Skin of body (tissue), 2 donors: ENCODE results near the gene CDH12. TPM values are rescaled to one million over a fixed set of nuclear protein-coding genes. Genes with fewer than 3 reads are reported as not detected.
"Not testable (repeated sequence)": the region's sequence is repeated elsewhere in the genome, so short reads cannot be mapped to it uniquely, and the experiment has no call there.

Experiments used
- DNase-seq: peaks from one replicate; lab custom pipeline; 2025; lab: John Stamatoyannopoulos, UW
- total RNA-seq: library from RNA; depleted of rRNA; stranded (reverse); fragments of >200 nt; gene quantifications from one replicate; pipeline ENCODE4 v1.2.3, GENCODE V29; 2014

Gene CDH12
- total RNA-seq, 1 donor from 2014 or later, result 4.8 TPM

DNA sequence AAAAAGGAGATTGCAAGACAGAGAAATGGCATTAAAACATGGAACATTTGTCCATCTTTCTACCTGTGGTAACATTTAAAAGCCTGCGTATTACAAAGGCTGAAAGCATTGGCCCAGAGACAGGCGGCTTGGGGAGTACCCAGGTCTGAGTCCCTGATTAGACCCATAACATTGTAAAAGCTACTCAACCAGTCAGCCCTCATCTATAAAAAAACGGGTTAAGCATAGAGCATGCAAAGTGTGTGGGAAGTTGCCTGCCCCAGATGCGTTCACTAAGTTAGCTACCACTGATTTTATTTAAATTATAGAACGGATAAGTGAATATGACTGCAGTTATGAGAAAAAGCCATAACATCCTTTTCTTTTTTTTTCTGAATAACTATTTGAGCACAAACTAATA lies 276.1 kb downstream of the CDH12 start:
- DNase-seq, result no peak

DNA sequence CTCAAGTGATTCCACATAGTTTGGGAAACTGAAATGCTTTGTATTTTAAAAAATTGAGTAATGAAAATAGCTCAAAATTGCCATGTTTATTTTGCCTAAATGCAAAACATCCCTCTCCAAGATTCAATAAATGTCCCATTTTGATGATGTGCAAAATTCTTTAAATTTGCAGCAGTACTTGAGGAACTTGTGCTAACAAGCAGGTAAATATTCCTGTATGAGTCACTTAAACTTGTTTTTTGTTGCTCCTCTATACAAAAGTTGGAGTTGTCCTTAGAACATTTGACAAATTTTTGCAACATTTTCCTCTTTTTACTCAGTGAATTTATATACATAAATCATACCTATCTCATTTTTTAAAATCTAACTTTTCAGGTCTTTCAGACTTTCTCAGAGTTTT lies 280.2 kb downstream of the CDH12 start:
- DNase-seq, result no peak

DNA sequence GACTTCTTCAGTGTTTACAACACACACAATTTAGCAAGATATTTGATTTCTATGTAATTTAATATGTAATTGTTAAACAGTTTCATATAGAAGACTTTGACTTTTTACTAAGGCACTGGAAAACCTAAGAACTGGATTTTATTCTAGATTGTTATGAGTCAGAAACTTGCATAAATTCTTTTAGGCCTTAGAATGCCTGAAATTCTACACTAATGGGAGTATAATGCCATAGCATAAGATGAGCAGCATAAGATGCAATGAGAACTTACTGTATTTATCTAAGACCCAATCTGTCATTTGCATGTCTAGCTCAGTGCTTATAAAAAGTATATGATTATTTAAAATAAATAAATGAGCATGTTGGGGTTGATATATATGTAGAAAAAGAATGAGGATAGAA lies 285.2 kb downstream of the CDH12 start:
- DNase-seq, result no peak

DNA sequence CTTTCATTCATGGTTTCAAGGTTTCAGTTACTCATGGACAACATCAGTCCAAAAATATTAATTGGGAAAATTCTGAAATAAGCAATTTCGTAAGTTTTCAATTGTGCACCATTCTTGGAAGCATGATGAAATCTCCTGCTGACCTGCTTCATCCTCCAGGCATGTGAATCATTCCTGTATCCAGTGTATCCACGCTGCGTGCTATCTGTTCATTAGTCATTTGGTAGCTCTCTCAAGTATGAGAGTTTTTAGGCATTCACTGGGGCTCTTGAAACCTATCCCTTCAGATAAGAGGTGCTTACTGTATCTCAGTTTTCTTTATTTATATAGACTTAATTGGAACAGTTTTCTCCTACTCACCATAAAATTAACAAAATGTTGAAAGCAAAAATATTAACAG lies 293.0 kb downstream of the CDH12 start:
- no peak for DNase-seq

DNA sequence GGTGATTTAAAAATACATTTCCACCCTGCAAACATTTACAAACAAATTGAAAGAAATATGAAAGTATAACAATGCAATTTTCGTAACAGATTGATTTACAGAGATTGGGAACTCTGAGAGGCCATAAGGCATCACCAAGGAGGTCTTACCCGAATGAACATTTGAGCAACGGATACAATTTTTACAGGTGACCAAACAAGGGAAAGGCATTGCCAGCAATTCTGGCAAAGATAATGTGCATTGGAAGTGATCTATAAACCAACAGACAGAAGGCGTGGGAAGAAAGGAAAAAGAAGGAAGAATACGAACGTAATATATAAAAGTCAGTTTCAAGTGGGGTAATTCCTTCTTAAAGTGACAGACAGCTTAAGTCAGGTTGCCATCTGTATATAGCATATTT lies 295.9 kb downstream of the CDH12 start:
- no peak for DNase-seq

DNA sequence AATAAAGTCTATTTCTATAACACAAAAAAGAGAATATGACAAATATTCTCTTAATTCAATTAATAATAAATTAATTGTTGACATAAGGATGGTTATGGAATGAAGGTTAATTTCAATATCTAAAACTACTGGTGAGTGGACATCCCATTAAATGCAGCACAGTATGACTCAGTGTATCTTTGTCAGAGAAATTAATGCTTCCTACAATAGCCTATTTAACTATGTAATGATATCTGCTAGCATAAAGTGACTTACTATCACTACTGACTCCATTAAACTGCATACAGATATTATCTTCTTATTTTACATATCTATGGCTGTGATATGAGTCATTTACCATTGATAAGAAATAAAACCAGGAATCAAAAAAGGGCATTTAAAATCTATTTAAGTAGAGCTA lies 298.7 kb downstream of the CDH12 start:
- DNase-seq, result no peak

DNA sequence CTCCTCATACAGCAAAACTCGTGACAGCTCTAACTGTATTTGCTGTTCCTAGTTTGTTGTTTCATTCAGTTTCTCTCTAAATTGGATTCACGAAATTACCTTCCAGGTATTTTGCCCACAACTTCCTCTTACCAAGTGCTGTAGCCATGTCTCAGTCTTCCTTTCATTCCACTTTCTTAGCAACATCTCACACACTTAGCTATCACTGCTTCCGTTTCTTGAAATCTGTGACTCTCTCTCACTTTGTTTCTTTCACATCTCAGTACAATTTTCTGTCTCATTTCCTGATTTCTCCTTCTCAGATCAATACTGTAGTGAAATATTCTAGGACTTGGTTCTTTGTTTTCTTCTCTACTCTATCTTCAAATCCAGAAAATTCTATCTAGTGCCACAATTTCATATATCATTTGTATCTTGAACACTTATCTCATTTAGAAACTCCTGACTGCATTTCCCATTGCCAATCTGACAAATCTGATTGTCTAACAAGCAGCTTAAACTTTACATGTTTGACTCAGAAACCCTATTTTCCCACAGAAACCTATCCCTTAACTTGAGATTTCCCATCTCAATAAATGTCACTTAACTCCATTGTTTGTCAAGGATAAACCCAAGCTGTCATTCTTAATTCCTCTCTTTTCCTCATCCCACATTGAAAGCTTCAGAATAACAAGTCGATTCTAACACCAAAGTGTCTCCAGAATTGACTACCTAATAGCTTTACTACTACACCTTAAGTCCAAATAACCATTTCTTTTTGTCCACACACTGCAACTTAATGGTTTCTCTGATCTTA lies 303.1 kb downstream of the CDH12 start:
- DNase-seq, result no peak

DNA sequence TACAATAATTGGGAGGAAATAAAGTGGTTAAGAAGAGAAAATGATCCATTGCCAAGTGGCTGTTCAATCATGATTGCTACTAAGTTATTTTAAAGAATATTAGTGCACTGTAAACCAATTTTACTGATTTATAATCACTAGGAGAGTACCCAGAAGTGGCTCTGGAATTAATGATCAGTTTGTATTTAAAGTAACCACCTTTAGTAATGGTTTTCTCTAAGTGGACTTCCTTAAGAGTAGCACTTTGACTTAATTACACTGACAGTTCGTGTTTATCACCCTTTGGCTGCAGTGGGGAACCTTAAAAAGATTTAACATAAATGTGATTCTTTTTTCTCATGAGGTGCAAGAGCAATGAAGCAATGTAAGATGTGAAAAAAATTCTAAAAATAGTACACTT lies 310.8 kb downstream of the CDH12 start:
- no peak for DNase-seq

DNA sequence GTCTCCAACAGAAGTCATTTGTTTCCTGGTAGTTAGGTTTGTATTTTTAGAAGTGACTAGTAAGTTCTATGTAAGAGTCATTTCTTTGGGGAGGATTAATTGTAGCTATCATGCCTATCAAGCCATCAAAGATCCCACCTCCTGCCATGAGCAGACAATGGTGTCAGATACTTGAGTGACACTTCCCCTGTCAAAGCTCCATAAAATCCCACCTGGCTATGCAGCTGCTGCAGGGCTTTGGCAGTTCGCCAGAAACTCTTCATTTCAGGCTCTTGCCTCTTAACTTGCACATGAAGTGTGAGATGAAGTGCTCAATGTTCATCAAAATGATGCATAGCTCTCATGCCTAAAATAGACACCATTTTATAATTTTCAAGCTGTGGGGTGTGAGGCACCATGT lies 312.1 kb downstream of the CDH12 start:
- DNase-seq, result no peak

DNA sequence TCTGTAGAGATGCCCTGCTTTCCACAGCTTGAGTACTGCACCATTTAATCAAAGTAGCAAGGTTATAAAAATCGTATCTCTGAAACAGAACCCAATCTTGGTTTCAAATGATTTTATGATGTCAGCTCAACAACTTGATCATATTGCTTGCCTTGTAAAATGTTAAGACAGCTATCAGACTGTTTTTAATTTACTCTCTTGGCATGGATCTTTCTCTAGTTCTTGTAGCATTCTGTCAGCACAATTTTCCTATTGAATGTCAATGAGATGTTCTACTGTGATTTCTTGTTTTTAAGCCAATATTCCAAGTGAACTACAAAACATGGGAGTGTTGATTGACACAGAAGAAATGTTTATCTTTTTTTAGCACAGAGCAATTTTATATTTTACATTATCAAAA lies 313.4 kb downstream of the CDH12 start:
- DNase-seq, result peak; percentile 10

DNA sequence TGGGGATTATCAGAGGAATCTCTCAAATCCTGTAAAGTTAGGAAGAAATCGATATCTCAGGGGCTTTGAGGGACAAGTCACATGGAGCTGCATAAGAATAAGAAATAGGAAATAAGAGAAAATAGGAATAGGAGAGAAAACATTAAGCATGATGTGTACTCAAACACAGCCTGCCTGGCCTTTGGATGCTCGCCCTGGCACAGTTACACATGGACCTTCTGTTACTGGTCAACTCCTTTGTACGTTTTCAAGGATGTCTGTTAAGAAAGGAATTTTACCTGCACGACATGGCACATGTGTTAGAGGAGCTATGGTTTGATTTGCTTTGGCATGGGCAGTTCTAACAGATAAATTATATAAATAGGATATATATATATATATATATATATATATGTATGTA lies 321.2 kb downstream of the CDH12 start:
- DNase-seq, result no peak

DNA sequence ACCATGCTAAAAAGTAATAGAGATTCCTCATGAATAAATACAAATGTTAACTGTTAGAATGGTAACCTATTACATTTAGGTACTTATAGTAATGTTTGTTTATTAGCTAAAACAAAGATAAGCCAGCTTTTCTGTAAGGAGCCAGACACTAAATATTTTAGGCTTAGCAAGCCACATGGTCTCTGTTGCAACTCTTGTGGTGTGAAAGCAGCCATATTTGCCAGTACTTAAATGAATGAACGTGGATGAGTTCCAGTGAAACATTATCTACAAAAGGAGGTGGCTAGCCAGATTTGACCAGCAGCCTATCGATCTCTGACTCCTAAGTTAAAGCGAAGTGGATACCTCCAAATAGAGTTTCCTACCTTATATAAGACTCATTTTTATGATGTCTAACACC lies 331.6 kb downstream of the CDH12 start:
- no peak for DNase-seq

DNA sequence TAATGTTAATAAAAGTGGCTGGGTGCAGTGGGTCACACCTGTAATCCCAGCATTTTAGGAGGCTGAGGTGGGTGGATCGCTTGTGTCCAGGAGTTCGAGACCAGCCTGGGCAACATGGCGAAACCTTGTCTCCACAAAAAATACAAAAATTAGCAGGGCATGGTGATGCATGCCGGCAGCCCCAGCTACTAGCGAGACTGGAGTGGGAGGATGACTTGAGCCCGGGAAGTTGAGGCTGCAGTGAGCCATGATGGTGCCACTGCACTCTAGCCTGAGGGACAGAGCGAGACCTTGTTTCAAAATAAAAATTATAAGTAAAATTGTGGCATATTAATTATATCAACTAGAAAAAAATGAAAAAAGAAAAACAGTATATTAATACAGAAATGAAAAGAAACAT lies 336.6 kb downstream of the CDH12 start:
- DNase-seq, result not testable (repeated sequence)

DNA sequence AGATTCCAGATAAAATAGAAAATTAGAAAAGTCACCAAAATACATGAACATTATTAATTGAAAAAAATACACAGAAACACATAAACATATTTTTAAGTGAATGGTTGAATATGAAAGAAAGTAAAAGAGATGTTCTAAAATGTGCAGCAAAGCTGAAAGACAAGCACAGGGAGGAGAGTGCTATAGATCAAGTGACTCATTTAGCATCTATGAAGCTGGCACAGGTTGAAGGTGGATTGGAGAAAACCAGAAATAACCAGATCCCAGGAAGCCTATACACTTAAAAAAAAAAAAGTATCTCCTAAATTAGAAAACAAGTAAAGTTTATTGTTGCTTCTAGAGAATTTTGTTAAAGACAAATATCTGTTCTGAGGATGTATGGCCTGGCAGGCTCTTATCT lies 338.9 kb downstream of the CDH12 start:
- no peak for DNase-seq

DNA sequence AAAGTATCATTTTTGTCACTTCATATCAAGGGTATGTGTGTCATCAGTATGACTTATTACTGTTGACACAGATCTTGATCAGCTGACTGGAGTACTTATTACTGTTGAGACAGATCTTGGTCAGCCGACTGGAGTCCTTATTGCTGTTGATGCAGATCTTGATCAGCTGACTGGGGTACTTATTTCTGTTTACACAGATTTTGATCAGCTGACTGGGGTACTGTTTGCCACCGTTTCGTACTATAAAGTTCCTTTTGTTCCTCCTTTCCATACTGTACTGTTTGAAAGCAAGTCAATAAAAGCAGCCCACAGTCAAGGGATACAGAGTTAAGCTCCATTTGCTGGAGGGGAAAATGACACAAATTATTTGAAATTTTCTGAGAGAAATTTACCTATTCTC lies 347.3 kb downstream of the CDH12 start:
- DNase-seq, result no peak

DNA sequence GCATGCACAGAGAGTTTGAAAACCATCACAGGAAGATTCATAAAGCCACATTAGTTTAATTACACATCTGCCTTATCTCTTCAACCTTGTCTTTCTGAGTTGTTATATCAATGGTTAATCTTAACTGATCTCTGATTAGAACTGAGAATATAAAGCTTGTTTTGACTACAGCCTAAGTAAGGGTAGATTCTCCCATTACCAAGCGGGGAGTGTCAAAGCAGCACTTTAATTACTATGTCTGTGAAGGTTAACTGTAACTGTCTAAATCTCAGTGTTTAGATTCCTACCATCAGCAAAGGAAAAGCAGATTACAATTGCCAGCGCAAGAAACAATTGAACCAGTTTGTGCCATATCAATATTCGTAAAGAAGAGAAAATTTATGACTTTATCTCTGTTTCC lies 348.7 kb downstream of the CDH12 start:
- no peak for DNase-seq

DNA sequence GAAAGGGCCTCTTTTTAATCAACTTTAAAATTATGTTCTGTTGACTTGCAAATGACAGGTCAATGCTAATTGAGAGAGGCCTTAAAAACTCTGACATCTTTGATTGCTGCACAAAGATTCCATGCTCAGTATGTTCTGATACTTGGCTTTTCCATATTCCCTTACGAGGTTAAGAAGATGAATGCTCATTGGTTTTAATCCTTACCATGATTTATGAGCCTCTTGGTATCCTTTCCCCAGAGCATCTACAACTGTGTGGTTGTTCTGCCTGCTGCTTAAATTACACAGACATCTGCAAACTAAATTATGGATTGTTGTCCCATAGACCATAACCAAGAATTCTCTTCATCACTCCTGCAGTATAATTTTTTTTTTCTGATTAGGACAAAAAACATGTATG lies 352.6 kb downstream of the CDH12 start:
- no peak for DNase-seq

DNA sequence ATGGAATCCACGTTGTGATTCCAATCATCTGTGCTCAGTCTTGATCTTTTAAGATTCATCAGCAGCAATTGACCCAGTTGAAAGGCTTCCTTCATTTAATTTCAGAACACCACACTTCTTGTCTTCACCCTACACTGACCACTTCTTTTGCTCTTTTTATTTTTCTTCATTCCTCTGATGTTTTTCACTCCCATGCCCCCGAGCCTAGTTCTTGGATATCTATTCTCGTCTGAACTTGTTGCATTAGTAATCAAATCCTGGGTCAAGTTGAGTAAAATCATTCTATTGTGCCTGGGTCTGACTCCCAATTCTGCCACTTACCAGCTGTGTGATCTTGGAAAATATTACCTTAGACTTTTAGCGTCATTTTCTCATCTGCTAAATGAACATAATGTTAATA lies 356.5 kb downstream of the CDH12 start:
- no peak for DNase-seq

DNA sequence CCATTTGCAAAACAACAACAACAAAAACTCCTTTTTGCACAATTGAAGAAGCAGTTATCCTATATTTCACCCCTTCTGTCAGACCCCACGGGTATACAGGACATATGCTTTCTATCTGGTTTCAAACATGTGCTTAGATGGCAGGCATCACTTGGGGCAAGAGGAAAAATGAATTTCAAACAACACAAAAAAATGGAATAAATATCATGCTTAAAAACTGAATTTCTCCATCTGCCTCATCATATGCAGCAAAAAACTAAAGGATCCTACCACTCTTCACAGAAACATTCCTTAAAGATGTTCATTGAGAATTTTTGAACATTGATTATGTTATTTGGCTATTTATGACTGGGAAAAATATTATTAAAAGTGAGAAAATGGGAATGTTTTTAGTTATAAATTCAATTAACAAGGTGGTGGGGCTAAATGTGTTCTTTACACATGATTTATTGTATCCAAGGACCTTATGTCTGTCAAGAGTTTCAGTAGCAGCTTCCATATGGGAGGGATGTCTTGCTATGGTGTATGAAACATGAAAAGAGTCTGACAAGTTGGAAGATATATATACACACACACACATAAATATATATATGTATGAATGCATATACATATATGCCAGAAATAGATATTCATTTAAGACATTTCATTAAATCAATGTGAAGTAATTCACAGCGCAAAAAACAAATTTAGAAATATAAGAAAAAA lies 358.0 kb downstream of the CDH12 start:
- no peak for DNase-seq

DNA sequence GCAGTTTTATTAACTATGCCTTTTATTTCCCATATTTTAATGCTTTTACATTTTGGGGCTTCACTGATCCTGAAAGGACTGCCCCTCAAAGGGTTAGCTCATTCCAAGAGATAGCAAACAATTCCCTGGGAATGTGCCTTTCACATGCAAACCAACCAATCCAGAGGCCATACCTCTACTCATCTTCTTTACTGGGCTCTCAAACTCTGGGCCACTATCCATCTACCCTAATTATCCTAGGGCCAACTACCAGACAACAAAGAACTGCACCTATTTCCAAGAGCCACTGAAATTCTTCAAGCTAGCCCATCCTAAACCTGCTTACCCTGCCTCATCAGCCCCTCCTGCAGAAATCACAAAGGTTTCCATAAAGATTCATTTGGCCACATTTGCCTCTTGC lies 364.7 kb downstream of the CDH12 start:
- no peak for DNase-seq

DNA sequence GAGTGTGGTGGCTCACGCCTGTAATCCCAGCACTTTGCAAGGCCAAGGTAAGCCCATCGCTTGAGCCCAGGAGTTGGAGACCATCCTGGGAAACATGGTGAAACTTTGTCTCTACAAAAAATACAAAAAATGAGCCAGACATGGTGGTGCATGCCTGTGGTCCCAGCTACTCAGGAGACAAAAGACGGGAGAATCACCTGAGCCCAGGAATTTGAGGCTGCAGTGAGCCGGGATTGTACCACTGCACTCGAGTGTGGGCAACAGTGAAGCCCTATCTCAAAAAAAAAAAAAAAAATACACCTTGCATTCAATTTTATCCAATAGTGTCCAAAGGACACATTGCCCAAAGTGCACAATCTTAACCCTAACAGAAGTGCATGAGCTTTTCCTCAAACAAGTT lies 372.8 kb downstream of the CDH12 start:
- no peak for DNase-seq

DNA sequence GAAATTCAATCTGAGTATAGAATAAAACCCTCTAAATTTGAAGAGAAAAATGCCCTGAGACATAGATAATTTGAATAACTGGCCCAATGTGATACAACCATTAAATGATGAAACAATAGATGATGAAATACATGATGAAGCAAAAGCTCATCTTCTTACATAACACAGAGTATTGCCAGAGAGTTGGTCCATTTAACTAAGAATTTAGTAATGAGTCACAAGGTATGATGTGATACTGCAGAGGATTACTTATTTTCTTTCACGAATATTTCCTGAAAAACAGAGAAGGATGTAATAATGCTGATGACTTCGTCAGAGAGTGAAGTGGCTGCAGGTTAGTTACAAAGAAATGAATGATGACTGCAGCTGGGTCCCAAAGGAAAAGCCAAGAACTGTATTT lies 379.3 kb downstream of the CDH12 start:
- no peak for DNase-seq

DNA sequence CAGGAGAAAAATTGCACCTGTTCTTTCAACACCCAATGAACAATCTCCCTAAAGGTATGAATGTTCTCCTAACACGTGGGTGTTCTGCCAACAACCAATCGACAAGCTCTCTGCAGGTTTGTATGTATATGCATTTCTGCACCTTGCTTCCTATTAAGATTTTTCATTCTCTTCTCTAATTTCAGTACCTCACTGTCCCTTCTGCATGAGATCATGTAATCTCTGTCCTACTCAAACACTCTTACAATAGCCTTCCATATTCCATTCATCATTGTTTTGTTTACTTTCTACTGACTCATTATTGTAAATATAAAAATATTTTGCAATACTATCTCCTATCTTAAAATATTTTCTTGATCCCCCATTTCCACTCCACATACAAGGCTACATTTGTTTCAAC lies 382.0 kb downstream of the CDH12 start:
- no peak for DNase-seq
